DMS 273 treated with DMSO at 0.1 percent for 48 hours (cell line): ENCODE data around the gene BNC2.

ENCODE experiments used
- DNase-seq: peaks from one replicate; lab custom pipeline; 2025; lab: John Stamatoyannopoulos, UW

Gene BNC2

DNA sequence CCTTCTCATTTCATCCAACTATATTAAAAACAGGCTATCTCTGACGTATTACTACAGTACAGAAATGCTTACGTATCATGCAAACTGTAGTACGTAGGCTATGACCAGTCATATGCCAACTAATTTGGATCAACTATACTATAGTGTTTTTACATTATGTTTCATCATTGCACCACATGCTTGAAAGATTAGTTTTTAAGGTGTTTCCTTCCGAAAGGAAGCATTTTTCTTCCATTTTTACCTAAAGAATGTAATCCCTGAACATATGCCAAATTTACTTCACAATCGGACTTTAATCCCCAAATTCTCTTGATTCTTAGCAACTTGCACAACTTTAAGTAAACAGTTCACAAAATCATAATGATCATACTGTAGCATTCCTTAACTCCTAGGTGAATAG lies 153.9 kb downstream of the BNC2 start:
- DNase-seq: no peak

DNA sequence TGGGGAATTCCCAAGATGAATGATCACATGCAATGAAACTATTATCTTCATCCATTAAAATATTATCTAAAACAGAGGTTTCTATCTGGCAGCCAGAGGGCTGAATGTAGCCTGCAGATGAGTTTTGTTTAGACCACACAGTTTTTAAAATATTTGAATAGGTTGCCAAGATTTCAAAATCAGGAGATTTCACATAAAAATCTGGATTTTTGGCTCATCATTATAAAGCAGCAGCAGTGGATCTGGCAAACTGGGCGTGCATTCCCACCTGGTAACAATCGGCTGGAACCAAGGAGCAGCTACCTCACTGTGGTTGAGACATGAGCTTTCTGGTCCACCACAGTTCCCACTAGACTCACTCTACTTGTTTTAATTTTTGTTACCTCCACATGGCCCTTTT lies 155.1 kb downstream of the BNC2 start:
- no peak for DNase-seq

- no peak for DNase-seq
Measured at GRCh38 chr9:16712787-16713186, 157.7 kb downstream of the BNC2 start.

DNA sequence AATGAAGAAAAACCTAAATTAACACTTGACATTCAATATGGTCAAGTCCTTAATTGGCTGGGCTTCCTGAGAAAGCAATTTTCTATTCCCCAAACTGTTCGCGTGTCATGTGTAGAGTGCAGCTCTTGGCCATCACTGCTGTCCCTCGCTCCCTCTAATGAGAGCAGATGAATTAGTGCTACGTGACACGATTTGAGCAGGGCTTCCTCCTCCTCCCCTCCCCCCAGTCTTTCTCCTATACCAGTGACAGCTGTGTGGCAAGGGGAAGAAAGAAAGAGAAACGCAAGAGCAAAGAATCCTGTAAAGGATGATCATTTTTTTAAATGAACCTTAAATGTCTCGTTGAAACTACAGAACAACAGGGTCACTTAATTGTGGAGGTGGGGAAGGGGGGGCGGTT lies 159.6 kb downstream of the BNC2 start:
- DNase-seq: peak; percentile 49

- DNase-seq: no peak
Measured at GRCh38 chr9:16709924-16710323, 160.5 kb downstream of the BNC2 start.

GRCh38 chr9:16708656-16709435 lies 161.6 kb downstream of the BNC2 start:
- DNase-seq: peak; percentile 53

GRCh38 chr9:16705111-16705604 lies 165.3 kb downstream of the BNC2 start:
- peak; percentile 80 for DNase-seq

GRCh38 chr9:16704116-16705110 lies 166.1 kb downstream of the BNC2 start:
- DNase-seq: peak; percentile 80

- no peak for DNase-seq
Measured at GRCh38 chr9:16701347-16701746, 169.1 kb downstream of the BNC2 start.

GRCh38 chr9:16693616-16694015 lies 176.9 kb downstream of the BNC2 start:
- no peak for DNase-seq

DNA sequence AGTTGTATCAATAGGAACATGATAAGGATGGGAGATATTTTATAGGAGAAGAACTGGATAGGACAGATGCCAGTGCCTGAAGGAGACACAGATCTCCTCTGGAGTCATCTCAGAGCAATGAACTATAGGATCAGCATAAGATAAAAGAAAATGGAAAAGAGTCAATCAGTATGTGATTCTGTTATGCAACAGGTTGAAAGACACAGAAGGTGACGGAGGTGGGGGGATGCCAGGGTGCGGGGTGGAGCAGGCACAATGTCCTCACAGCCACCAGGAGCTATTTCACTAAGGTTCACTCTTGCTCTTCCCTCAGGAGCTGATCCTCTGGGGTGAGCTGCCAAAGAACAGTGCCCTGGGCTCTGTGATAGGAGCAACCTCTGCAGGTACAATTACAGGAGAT lies 179.8 kb downstream of the BNC2 start:
- no peak for DNase-seq

GRCh38 chr9:16690205-16690604 lies 180.3 kb downstream of the BNC2 start:
- no peak for DNase-seq

DNA sequence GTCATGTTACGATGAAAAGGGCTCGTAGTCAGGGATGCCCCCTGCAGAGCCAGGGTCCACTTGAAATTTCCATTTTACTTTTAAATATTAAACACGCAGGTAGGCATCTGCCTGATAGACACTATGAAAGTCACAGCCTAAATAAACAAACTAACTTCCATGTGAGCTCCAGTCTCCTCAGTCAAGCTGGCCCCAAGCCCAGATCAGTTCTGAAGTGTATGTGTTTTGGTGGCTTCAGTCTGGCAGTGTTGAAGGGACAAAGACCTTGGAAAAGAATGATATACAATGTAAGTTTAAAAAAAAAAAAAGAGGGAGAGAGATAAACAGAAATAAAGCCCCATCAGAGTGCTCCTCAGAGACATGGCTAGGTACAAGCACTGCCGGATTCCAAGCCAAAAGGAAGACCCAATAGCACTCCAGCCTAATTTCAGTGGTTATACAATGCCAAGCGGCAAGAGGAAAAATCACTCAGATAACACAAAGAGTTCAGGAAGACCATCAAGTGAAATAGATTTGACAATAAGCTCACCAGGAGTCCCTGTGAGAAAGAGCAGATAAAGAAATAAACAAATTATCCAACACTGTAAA lies 181.0 kb downstream of the BNC2 start:
- peak; percentile 65 for DNase-seq

- DNase-seq: no peak
Measured at GRCh38 chr9:16688814-16689213, 181.7 kb downstream of the BNC2 start.

GRCh38 chr9:16687678-16688369 lies 182.6 kb downstream of the BNC2 start:
- DNase-seq: no peak

DNA sequence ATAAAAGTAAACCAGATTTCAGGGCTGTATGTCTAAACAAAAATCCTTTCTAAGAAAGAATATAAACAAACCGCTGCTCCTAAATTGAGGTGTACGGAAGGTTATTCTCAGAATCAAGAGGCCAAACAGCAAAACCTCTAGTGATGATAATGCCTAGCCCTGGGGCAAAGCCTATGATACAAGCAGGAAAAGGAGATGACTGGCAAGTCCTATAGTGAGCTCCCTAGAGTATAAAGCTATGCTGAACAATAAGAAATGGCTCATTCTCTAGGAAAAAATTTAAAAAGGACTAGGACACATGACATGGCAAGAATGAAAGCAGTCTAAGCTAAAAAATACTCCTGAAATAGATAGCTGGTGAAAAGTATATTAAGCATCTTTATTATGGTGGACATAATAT lies 187.1 kb downstream of the BNC2 start:
- no peak for DNase-seq

DNA sequence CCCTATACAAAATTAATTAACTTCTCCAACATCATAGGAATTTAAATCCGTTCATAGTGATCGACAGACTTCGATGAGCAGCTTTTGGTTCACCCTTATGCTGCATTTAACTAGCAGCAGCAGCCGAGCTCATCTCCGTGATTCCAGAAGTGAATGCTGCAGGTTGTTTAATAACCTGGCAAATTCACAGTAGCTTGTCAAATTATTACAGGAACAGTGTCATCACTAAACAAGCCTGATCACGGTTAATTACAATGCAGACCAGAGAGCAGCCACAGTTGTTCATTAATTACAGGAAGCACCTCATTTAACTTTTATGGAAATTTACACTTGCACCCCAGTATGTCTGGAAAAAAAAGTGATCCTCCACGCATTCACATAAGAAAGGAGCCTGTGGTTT lies 188.2 kb downstream of the BNC2 start:
- no peak for DNase-seq

- DNase-seq: no peak
Measured at GRCh38 chr9:16681652-16681987, 188.8 kb downstream of the BNC2 start.

DNA sequence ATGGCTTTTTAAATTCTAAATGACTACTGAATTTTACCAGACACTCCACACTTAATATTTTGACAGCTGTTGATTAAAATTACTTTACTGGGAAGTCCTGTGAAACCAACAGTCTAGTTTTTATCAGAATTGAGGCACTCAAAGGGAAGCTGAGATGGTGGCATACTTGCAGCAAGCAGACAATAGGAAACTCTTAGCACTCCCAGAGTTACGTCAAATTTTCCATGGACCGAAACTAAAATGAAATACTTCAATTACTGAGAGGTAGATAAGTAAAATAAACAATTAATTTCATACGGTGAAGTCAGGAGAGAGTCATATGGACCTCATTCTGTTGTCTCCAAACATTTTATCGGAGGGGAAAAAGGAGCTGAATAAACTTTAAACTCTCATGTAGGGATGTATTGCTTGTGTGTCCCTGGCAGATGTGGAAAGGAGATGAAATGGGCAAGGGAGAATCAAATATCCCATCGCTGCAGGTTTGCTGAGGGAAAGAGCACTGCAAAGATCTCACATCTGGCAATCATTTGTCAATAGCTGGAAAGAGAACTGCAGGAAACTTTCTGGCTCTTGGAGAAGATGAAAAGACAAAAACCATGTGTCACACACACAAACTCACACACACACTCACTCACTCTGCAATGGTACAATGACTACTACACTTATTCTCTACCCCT lies 189.4 kb downstream of the BNC2 start:
- no peak for DNase-seq

- DNase-seq: no peak
Measured at GRCh38 chr9:16680541-16680940, 189.9 kb downstream of the BNC2 start.

GRCh38 chr9:16679327-16679821 lies 191.1 kb downstream of the BNC2 start:
- peak; percentile 46 for DNase-seq
